Neural cell (in vitro differentiated cells): ENCODE data around the gene RABEP2. TPM values are rescaled to one million over a fixed set of nuclear protein-coding genes. Genes with fewer than 3 reads are reported as not detected.

Experiments used
- H2AFZ ChIP-seq: fragments of 200-600, 300-800 bp; sonication (generic), shearing (Covaris generic); 2 replicates; pipeline ENCODE4 v1.6.0; 2014; ENCODE audit warnings: low read depth, mild to moderate bottlenecking, antibody characterized with exemption, low read length, moderate library complexity
- H3F3A ChIP-seq: fragments of 200-600 bp; shearing (Covaris generic); 2 replicates; pipeline ENCODE4 v1.6.1; 2016; ENCODE audit warnings: mild to moderate bottlenecking, moderate library complexity, mixed read lengths, antibody characterized with exemption, low read length; ENCODE audit not compliant: insufficient read depth, poor library complexity, severe bottlenecking
- H3K27ac ChIP-seq: fragments of 200-600, 300-800 bp; sonication (generic), shearing (Covaris generic); 2 replicates; pipeline ENCODE4 v1.5.1; 2014; ENCODE audit warnings: mild to moderate bottlenecking, low read length, moderate library complexity
- H3K27me3 ChIP-seq: fragments of 300-800, 200-600 bp; sonication (generic), shearing (Covaris generic); 2 replicates; pipeline ENCODE4 v1.6.0; 2014; ENCODE audit warnings: mild to moderate bottlenecking, low read depth, low read length, moderate library complexity; ENCODE audit not compliant: insufficient read depth
- H3K36me3 ChIP-seq: fragments of 300-800, 200-600 bp; sonication (generic), shearing (Covaris generic); 2 replicates; pipeline ENCODE4 v1.5.1; 2014; ENCODE audit warnings: mild to moderate bottlenecking, antibody characterized with exemption, low read length, moderate library complexity; ENCODE audit not compliant: insufficient read depth
- H3K4me2 ChIP-seq: fragments of 300-800, 200-600 bp; sonication (generic), shearing (Covaris generic); 2 replicates; pipeline ENCODE4 v1.6.0; 2014; ENCODE audit warnings: mild to moderate bottlenecking, low read length
- H3K4me3 ChIP-seq: fragments of 300-800, 200-600 bp; sonication (generic), shearing (Covaris generic); 2 replicates; pipeline ENCODE4 v1.5.1; 2014; ENCODE audit warnings: mild to moderate bottlenecking, low read length, moderate library complexity
- H3K79me2 ChIP-seq: fragments of 200-600 bp; shearing (Covaris generic); replicated peaks from 2 replicates; pipeline ENCODE4 v1.6.0; 2014; ENCODE audit warnings: mild to moderate bottlenecking, low read length, moderate library complexity; ENCODE audit not compliant: insufficient read depth
- H3K9ac ChIP-seq: fragments of 300-800, 200-600 bp; sonication (generic), shearing (Covaris generic); 2 replicates; pipeline ENCODE4 v1.6.1; 2016; ENCODE audit warnings: mild to moderate bottlenecking, low read length, mixed read lengths
- H3K9me2 ChIP-seq: fragments of 200-600 bp; shearing (Covaris generic); 2 replicates; pipeline ENCODE4 v1.6.1; 2016; ENCODE audit warnings: mild to moderate bottlenecking, low read length, mixed read lengths; ENCODE audit not compliant: insufficient read depth
- H3K9me3 ChIP-seq: fragments of 200-600, 300-800 bp; sonication (generic), shearing (Covaris generic); 2 replicates; pipeline ENCODE4 v1.6.1; 2016; ENCODE audit warnings: mild to moderate bottlenecking, mixed run types, low read length, moderate library complexity, mixed read lengths
- H4K20me1 ChIP-seq: fragments of 200-600 bp; shearing (Covaris generic); 2 replicates; pipeline ENCODE4 v1.6.1; 2016; ENCODE audit warnings: mild to moderate bottlenecking, mixed run types; ENCODE audit not compliant: insufficient read depth
- EP300 ChIP-seq: fragments of 450-650 bp; conservative IDR thresholded peaks from 2 replicates; pipeline ENCODE4 v1.6.1; 2014; ENCODE audit warnings: antibody characterized with exemption, mild to moderate bottlenecking, moderate library complexity; ENCODE audit not compliant: poor library complexity, severe bottlenecking
- EZH2 ChIP-seq: fragments of 200-600, 300-800 bp; shearing (Covaris generic), sonication (generic); IDR thresholded peaks from 2 replicates; pipeline ENCODE4 v1.6.1; 2014; ENCODE audit warnings: antibody characterized with exemption, low read length, borderline replicate concordance, mild to moderate bottlenecking; ENCODE audit not compliant: insufficient read depth, poor library complexity, severe bottlenecking
- MXI1 ChIP-seq: fragments of 450-650 bp; conservative IDR thresholded peaks from 2 replicates; pipeline ENCODE4 v1.6.1; 2014; ENCODE audit warnings: antibody characterized with exemption, mild to moderate bottlenecking; ENCODE audit not compliant: poor library complexity, severe bottlenecking
- POLR2AphosphoS5 ChIP-seq: IDR thresholded peaks from 2 replicates; pipeline ENCODE4 v1.6.1; 2012
- RAD21 ChIP-seq: fragments of 450-650 bp; conservative IDR thresholded peaks from 2 replicates; pipeline ENCODE4 v1.6.1; 2014; ENCODE audit warnings: antibody characterized with exemption, mild to moderate bottlenecking, moderate library complexity
- REST ChIP-seq: IDR thresholded peaks from 2 replicates; pipeline ENCODE4 v1.6.1; 2012; ENCODE audit warnings: borderline replicate concordance
- SMC3 ChIP-seq: fragments of 450-650 bp; conservative IDR thresholded peaks from 2 replicates; pipeline ENCODE4 v1.6.1; 2014; ENCODE audit warnings: antibody characterized with exemption, mild to moderate bottlenecking, moderate library complexity; ENCODE audit not compliant: poor library complexity
- TAF1 ChIP-seq: IDR thresholded peaks from 2 replicates; pipeline ENCODE4 v1.6.1; 2012; ENCODE audit warnings: low read depth
- polyA plus RNA-seq: library from polyadenylated mRNA; depleted of rRNA; stranded (reverse); fragments of >200 nt; gene quantifications from 2 replicates; pipeline ENCODE4 v1.2.3, GENCODE V29; 2014
- TF ChIP-seq, protein P1 (sequence below): fragments of 450-650 bp; IDR thresholded peaks from 2 replicates; pipeline ENCODE4 v1.5.1; 2014; ENCODE audit warnings: antibody characterized with exemption, mild to moderate bottlenecking, moderate library complexity; ENCODE audit not compliant: poor library complexity, severe bottlenecking

The RABEP2 gene
- polyA plus RNA-seq, 1 donor from 2014 or later: 27.5 TPM

DNA sequence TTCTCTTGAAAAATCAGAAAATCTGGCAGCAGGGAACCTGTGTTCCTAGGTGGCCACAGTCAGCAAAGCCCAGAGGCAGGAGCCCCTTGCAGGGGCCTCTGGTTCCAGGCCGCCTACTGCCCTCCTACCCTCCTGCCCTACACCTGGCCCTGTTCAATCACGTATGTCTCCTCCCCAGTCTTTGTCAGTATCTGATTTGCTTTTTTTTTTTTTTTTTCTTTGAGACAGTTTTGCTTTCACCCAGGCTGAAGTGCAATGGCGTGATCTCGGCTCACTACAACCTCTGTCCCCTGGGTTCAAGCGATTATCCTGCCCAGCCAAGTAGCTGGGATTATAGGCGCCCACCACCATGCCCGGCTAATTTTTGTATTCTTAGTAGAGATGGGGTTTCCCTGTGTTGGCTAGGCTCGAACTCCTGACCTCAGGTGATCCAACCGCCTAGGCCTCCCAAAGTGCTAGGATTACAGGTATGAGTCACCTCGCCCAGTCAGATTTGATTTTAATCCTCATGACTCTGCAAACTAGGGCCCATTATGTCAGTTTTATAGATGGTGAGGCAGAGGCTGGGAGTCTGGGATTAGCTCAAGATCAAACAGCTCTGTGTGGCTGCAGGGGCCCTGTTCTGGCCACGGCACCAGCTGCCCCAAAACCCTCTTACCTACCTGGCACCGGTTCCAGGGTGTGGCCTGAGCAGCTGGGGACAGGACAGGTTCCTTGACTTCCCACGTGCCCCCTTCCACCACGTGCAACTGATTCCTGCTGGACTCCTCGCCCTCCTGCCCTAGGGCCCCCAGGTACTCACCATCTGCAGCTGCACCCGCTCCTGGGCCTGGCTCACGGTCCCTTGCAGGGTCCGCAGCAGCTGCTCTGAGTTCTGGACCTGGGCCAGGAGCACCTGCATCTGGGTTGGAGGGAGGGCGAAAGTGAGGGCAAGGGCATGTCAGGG, 14.7 kb downstream of the RABEP2 start:
- no peak for TF ChIP-seq RAD21
- no peak for TF ChIP-seq EP300
- TF ChIP-seq, protein P1, sequence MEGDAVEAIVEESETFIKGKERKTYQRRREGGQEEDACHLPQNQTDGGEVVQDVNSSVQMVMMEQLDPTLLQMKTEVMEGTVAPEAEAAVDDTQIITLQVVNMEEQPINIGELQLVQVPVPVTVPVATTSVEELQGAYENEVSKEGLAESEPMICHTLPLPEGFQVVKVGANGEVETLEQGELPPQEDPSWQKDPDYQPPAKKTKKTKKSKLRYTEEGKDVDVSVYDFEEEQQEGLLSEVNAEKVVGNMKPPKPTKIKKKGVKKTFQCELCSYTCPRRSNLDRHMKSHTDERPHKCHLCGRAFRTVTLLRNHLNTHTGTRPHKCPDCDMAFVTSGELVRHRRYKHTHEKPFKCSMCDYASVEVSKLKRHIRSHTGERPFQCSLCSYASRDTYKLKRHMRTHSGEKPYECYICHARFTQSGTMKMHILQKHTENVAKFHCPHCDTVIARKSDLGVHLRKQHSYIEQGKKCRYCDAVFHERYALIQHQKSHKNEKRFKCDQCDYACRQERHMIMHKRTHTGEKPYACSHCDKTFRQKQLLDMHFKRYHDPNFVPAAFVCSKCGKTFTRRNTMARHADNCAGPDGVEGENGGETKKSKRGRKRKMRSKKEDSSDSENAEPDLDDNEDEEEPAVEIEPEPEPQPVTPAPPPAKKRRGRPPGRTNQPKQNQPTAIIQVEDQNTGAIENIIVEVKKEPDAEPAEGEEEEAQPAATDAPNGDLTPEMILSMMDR: no peak
- no peak for TF ChIP-seq REST
- TF ChIP-seq EZH2: no peak
- TF ChIP-seq TAF1: no peak
- no peak for TF ChIP-seq POLR2AphosphoS5
- no peak for TF ChIP-seq MXI1
- TF ChIP-seq SMC3: no peak
- no peaks in the 10 kb centered on the region for H3F3A ChIP-seq
- H3K27ac ChIP-seq: no peak overlapping the region
- no peaks in the 10 kb centered on the region for H4K20me1 ChIP-seq
- H3K4me3 ChIP-seq: no peak overlapping the region
- no peaks in the 10 kb centered on the region for H3K27me3 ChIP-seq
- no peaks in the 10 kb centered on the region for H3K9me3 ChIP-seq
- no peaks in the 10 kb centered on the region for H3K9me2 ChIP-seq
- no peaks in the 10 kb centered on the region for H3K36me3 ChIP-seq
- H3K4me2 ChIP-seq: no peak overlapping the region
- no peak overlapping the region for H2AFZ ChIP-seq
- no peak overlapping the region for H3K9ac ChIP-seq
- H3K79me2 ChIP-seq: no peaks in the 10 kb centered on the region

- H3K27ac ChIP-seq: no peak overlapping the region
- no peaks in the 10 kb centered on the region for H3K9me3 ChIP-seq
- H3F3A ChIP-seq: no peaks in the 10 kb centered on the region
These were observed 19.2 kb downstream of the RABEP2 start for GRCh38 chr16:28905800-28906372.

More at GRCh38 chr16:28905800-28906372, 19.2 kb downstream of the RABEP2 start:
- Histone ChIP-seq H3K9me2 (no peaks in the 10 kb centered on the region), H3K27me3 (no peaks in the 10 kb centered on the region), H2AFZ (no peak overlapping the region), H3K79me2 (no peaks in the 10 kb centered on the region), H3K4me3 (no peak overlapping the region), H3K4me2 (no peak overlapping the region), H3K36me3 (no peaks in the 10 kb centered on the region), H3K9ac (no peak overlapping the region), H4K20me1 (no peaks in the 10 kb centered on the region)
- no peak for TF ChIP-seq POLR2AphosphoS5
- TF ChIP-seq TAF1: no peak
- TF ChIP-seq EZH2: no peak
- no peak for TF ChIP-seq EP300
- TF ChIP-seq RAD21: no peak
- no peak for TF ChIP-seq SMC3
- TF ChIP-seq MXI1: no peak
- no peak for TF ChIP-seq REST
- TF ChIP-seq, protein P1: no peak
